Thoracic aorta (tissue), 2 donors: ENCODE results near the gene KCNK5. TPM values are rescaled to one million over a fixed set of nuclear protein-coding genes. Genes with fewer than 3 reads are reported as not detected.

Experiments
- ATAC-seq: fragments of 150-250 bp; one replicate; pipeline ENCODE4 v1.8.0; 2017; ENCODE audit warnings: low read depth; ENCODE audit not compliant: insufficient number of reproducible peaks, low FRiP score
- DNase-seq: peaks from one replicate; pipeline ENCODE4 v3.0.0-alpha.2; 2020; ENCODE audit warnings: low spot score
- H3K27ac ChIP-seq, 2 donors: fragments of 200-600 bp; sonication (generic); 1 replicate in 1 of 2; 2 replicates in 1 of 2; pipeline ENCODE4 v1.5.1; 2016; ENCODE audit warnings: mild to moderate bottlenecking in 2 of 2, moderate library complexity in 2 of 2
- H3K27me3 ChIP-seq: fragments of 200-600 bp; sonication (generic); replicated peaks from 2 replicates; pipeline ENCODE4 v1.6.0; 2016; ENCODE audit warnings: mild to moderate bottlenecking; ENCODE audit not compliant: insufficient read depth
- H3K36me3 ChIP-seq: fragments of 200-600 bp; sonication (generic); one replicate; pipeline ENCODE4 v1.5.1; 2016
- H3K4me1 ChIP-seq, 2 donors: fragments of 200-600 bp; sonication (generic); 1 replicate in 1 of 2; 2 replicates in 1 of 2; pipeline versions ENCODE4 v1.5.1 to v1.6.0; 2016; ENCODE audit warnings: low read depth in 2 of 2, mild to moderate bottlenecking in 1 of 2; ENCODE audit not compliant: control insufficient read depth in 1 of 2
- H3K4me3 ChIP-seq: fragments of 200-600 bp; sonication (generic); 2 replicates; pipeline ENCODE4 v1.5.1; 2016; ENCODE audit warnings: mild to moderate bottlenecking
- H3K9me3 ChIP-seq: fragments of 200-600 bp; sonication (generic); 2 replicates; pipeline ENCODE4 v1.5.1; 2016
- total RNA-seq, 2 donors: library from RNA; depleted of rRNA; stranded (reverse); fragments of >200 nt; gene quantifications; one replicate each; pipeline versions ENCODE4 v1.1.0 to v1.2.3, GENCODE V29; 2016
- TF ChIP-seq, protein P1 (sequence below): fragments of 200-600 bp; sonication (generic); IDR thresholded peaks from one replicate; pipeline ENCODE4 v1.5.1; 2019; ENCODE audit warnings: antibody characterized with exemption

KCNK5 gene
- total RNA-seq, 2 donors from 2014 or later, result 0.41 to 8.6 TPM

DNA sequence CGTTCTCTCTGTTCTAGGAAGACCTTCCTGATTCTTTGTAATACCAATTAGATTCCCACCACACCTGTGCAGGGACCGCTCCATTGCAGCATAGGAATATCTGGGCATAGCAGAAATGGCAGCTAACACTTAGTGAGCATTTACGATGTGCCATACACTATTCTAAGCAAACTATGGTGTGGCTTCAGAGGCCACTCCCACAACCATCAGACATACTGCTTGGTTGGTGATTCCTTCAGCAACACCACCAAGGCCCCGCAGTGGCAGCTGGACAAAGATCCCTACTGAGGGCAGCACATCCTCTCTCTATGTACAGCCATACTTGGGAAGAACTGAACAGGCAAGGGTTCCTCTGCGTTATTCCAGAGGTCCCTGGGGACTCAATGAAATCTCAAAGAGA, 6.2 kb downstream of the KCNK5 start:
- TF ChIP-seq, protein P1, sequence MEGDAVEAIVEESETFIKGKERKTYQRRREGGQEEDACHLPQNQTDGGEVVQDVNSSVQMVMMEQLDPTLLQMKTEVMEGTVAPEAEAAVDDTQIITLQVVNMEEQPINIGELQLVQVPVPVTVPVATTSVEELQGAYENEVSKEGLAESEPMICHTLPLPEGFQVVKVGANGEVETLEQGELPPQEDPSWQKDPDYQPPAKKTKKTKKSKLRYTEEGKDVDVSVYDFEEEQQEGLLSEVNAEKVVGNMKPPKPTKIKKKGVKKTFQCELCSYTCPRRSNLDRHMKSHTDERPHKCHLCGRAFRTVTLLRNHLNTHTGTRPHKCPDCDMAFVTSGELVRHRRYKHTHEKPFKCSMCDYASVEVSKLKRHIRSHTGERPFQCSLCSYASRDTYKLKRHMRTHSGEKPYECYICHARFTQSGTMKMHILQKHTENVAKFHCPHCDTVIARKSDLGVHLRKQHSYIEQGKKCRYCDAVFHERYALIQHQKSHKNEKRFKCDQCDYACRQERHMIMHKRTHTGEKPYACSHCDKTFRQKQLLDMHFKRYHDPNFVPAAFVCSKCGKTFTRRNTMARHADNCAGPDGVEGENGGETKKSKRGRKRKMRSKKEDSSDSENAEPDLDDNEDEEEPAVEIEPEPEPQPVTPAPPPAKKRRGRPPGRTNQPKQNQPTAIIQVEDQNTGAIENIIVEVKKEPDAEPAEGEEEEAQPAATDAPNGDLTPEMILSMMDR, result no peak
- Histone ChIP-seq H3K9me3 (no peaks in the 10 kb centered on the region), H3K4me1 (no peaks in the 10 kb centered on the region), H3K27ac (no peak overlapping the region), H3K27me3 (no peaks in the 10 kb centered on the region), H3K36me3 (no peaks in the 10 kb centered on the region), H3K4me3 (no peak overlapping the region)
- no peak for DNase-seq
- ATAC-seq, result no peak

GRCh38 chr6:39221779-39222641, 7.3 kb downstream of the KCNK5 start:
- TF ChIP-seq, protein P1, result no peak
- no peaks in the 10 kb centered on the region for H3K9me3 ChIP-seq
- DNase-seq, result no peak
- no peaks in the 10 kb centered on the region for H3K27me3 ChIP-seq
- H3K27ac ChIP-seq, result no peak overlapping the region
- no peaks in the 10 kb centered on the region for H3K36me3 ChIP-seq
- no peak overlapping the region for H3K4me3 ChIP-seq
- H3K4me1 ChIP-seq, result peaks cover 0 to 4% of the 10 kb centered on the region in 2 donors
- no peak for ATAC-seq

DNA sequence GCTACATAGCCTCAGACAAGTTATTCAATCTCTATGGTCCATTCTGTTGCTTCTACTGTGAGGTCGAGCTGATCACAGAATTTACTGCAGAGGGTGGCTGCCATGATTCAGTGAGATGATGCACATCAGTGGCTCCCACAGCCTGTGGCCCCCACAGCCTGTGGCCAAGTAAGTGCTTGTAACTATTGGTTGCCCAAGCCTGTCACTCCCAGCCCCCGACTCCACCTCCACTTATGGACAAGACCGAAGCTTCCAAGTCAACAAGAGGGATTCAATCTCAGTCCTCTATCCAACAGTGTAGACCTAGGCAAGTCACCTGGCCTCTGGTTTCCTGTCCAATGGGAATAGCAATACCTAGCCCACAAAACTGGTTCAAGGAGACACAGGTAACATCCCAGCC, 8.2 kb downstream of the KCNK5 start:
- peaks cover 0 to 4% of the 10 kb centered on the region in 2 donors for H3K4me1 ChIP-seq
- ATAC-seq (no peak), DNase-seq (no peak)
- no peaks in the 10 kb centered on the region for H3K36me3 ChIP-seq
- H3K4me3 ChIP-seq, result no peak overlapping the region
- no peak overlapping the region for H3K27ac ChIP-seq
- TF ChIP-seq, protein P1, result no peak
- H3K27me3 ChIP-seq, result no peaks in the 10 kb centered on the region
- H3K9me3 ChIP-seq, result no peaks in the 10 kb centered on the region

- H3K27me3 ChIP-seq, result no peaks in the 10 kb centered on the region
- DNase-seq (no peak), ATAC-seq (no peak)
- H3K4me3 ChIP-seq, result no peak overlapping the region
- H3K4me1 ChIP-seq, result peaks cover 3 to 13% of the 10 kb centered on the region in 2 donors
- H3K27ac ChIP-seq, result no peak overlapping the region
- H3K36me3 ChIP-seq, result no peaks in the 10 kb centered on the region
- no peaks in the 10 kb centered on the region for H3K9me3 ChIP-seq
- TF ChIP-seq, protein P1, result no peak
Measured at GRCh38 chr6:39218868-39219567, 10.3 kb downstream of the KCNK5 start.

- H3K9me3 ChIP-seq, result no peaks in the 10 kb centered on the region
- TF ChIP-seq, protein P1, result no peak
- DNase-seq, result no peak
- no peak overlapping the region for H3K4me3 ChIP-seq
- peaks cover 3 to 13% of the 10 kb centered on the region in 2 donors for H3K4me1 ChIP-seq
- H3K36me3 ChIP-seq, result no peaks in the 10 kb centered on the region
- no peaks in the 10 kb centered on the region for H3K27me3 ChIP-seq
- no peak for ATAC-seq
- H3K27ac ChIP-seq, result peak overlapping the region in 1 of 2 donors; percentile 54
Measured at GRCh38 chr6:39217177-39217864, 12.0 kb downstream of the KCNK5 start.
